HCT116 (cell line): Measurements from ENCODE around the gene TTLL3. TPM values are rescaled to one million over a fixed set of nuclear protein-coding genes. Genes with fewer than 3 reads are reported as not detected.

Source experiments
- ATAC-seq: fragments of 200-7000 bp; cut with Tn5 transposase; 2 replicates; pipeline ENCODE4 v1.9.1; 2020; ENCODE audit warnings: mild to moderate bottlenecking, moderate library complexity
- BruUV-seq: library from RNA; stranded (reverse); fragments of 400-500 nt; replicated peaks from 2 replicates; lab custom pipeline; 2021; lab: Mats Ljungman, UMichigan
- CTCF ChIA-PET: fragments of 300-600 bp; sonication (Branson Sonifier 250); formaldehyde crosslinking; loops from one replicate; lab custom pipeline; 2021; ENCODE audit warnings: antibody characterized with exemption; lab: Charles Lee
- POLR2A ChIA-PET: fragments of 300-600, 350-600 bp; sonication (Branson Sonifier 250); formaldehyde crosslinking; loops from one replicate; lab custom pipeline; 2021; ENCODE audit warnings: antibody characterized with exemption; lab: Charles Lee
- RAD21 ChIA-PET, 2 experiments: fragments of 300-600 bp; sonication (Branson Sonifier 250); formaldehyde crosslinking; loops; one replicate each; lab custom pipeline; 2023; ENCODE audit warnings: low total read pairs in 2 of 2; ENCODE audit not compliant: uncharacterized antibody in 2 of 2, unreplicated experiment in 2 of 2, low non-redundant PET in 1 of 2; lab: Charles Lee
- DNase-seq: peaks from one replicate; pipeline ENCODE4 v3.0.0-alpha.2; 2010; ENCODE audit warnings: low read depth, low spot score
- H2AFZ ChIP-seq: fragments of 200-600 bp; shearing (Covaris generic), sonication (generic); 2 replicates; pipeline ENCODE4 v1.6.1; 2017; ENCODE audit warnings: low read depth, mixed run types, mixed read lengths, antibody characterized with exemption, low read length; ENCODE audit not compliant: poor library complexity, severe bottlenecking
- H3K27ac ChIP-seq: 2 replicates; pipeline ENCODE4 v1.5.1; 2012; ENCODE audit warnings: low read depth, low read length
- H3K27me3 ChIP-seq: fragments of 200-600 bp; sonication (generic); 2 replicates; pipeline ENCODE4 v1.6.1; 2016; ENCODE audit warnings: mixed run types, low read length, mixed read lengths; ENCODE audit not compliant: insufficient read depth
- H3K36me3 ChIP-seq, 2 experiments: fragments of 200-500 bp in 1 of 2; fragments of 200-600 bp in 1 of 2; sonication (Bioruptor generic) in 1 of 2; sonication (generic) in 1 of 2; 2 replicates each; pipeline versions ENCODE4 v1.5.1 to v1.6.1; 2014 to 2016; ENCODE audit warnings: low read length in 2 of 2, inconsistent platforms in 1 of 2, mixed read lengths in 1 of 2, mixed run types in 1 of 2; ENCODE audit not compliant: insufficient read depth in 2 of 2, control insufficient read depth in 1 of 2
- H3K4me1 ChIP-seq, 2 experiments: fragments of 200-600 bp in 1 of 2; sonication (generic) in 1 of 2; 2 replicates each; pipeline versions ENCODE4 v1.5.1 to v1.6.1; 2012 to 2017; ENCODE audit warnings: low read length in 2 of 2, inconsistent platforms in 1 of 2, mild to moderate bottlenecking in 1 of 2, mixed read lengths in 1 of 2, mixed run types in 1 of 2, moderate library complexity in 1 of 2; ENCODE audit not compliant: insufficient read depth in 2 of 2, control insufficient read depth in 1 of 2
- H3K4me2 ChIP-seq: fragments of 200-600 bp; sonication (generic); 2 replicates; pipeline ENCODE4 v1.6.1; 2017; ENCODE audit warnings: mixed run types, low read length, mixed read lengths
- H3K4me3 ChIP-seq, 2 experiments: fragments of 200-600 bp in 1 of 2; sonication (generic) in 1 of 2; replicated peaks in 1 of 2; 2 replicates each; pipeline ENCODE4 v1.5.1; 2011 to 2016; ENCODE audit warnings: low read length in 2 of 2, control low read depth in 1 of 2, low read depth in 1 of 2, mild to moderate bottlenecking in 1 of 2, mixed read lengths in 1 of 2, mixed run types in 1 of 2
- H3K79me2 ChIP-seq: fragments of 200-600 bp; sonication (generic); 2 replicates; pipeline ENCODE4 v1.6.1; 2017; ENCODE audit warnings: mild to moderate bottlenecking, mixed run types, low read length, moderate library complexity, mixed read lengths; ENCODE audit not compliant: insufficient read depth
- H3K9ac ChIP-seq: fragments of 200-600 bp; sonication (generic); 2 replicates; pipeline ENCODE4 v1.6.1; 2016; ENCODE audit warnings: low read length, mixed read lengths
- H3K9me2 ChIP-seq: fragments of 200-600 bp; sonication (generic), shearing (Covaris generic); 2 replicates; pipeline ENCODE4 v1.6.1; 2017; ENCODE audit warnings: mixed run types, mild to moderate bottlenecking, moderate library complexity; ENCODE audit not compliant: insufficient read depth
- H3K9me3 ChIP-seq, 2 experiments: fragments of 200-500 bp in 1 of 2; fragments of 200-600 bp in 1 of 2; sonication (Bioruptor generic) in 1 of 2; sonication (generic) in 1 of 2; 2 replicates each; pipeline ENCODE4 v1.6.1; 2014 to 2017; ENCODE audit warnings: low read length in 2 of 2, mixed read lengths in 2 of 2, inconsistent platforms in 1 of 2, low read depth in 1 of 2, mild to moderate bottlenecking in 1 of 2, mixed run types in 1 of 2, moderate library complexity in 1 of 2; ENCODE audit not compliant: control insufficient read depth in 1 of 2, insufficient read depth in 1 of 2
- H4K20me1 ChIP-seq: fragments of 200-600 bp; sonication (generic), shearing (Covaris generic); 2 replicates; pipeline ENCODE4 v1.6.1; 2017; ENCODE audit warnings: mixed run types, mild to moderate bottlenecking, moderate library complexity; ENCODE audit not compliant: insufficient read depth
- CBX3 ChIP-seq: IDR thresholded peaks from 2 replicates; pipeline ENCODE4 v1.6.1; 2012; ENCODE audit warnings: low read depth
- EGR1 ChIP-seq: IDR thresholded peaks from 2 replicates; pipeline ENCODE4 v1.6.1; 2012; ENCODE audit warnings: low read depth
- ELF1 ChIP-seq: IDR thresholded peaks from 2 replicates; pipeline ENCODE4 v1.6.1; 2012; ENCODE audit warnings: low read depth, borderline replicate concordance
- SIN3A ChIP-seq: IDR thresholded peaks from 2 replicates; pipeline ENCODE4 v1.6.1; 2012; ENCODE audit warnings: low read depth
- SRF ChIP-seq: IDR thresholded peaks from 2 replicates; pipeline ENCODE4 v1.6.1; 2012; ENCODE audit warnings: low read depth
- YY1 ChIP-seq: IDR thresholded peaks from 2 replicates; pipeline ENCODE4 v1.6.1; 2011; ENCODE audit warnings: low read length, low read depth, moderate library complexity, mild to moderate bottlenecking; ENCODE audit not compliant: insufficient replicate concordance; ENCODE audit errors: extremely low read depth
- intact Hi-C: fragments of 100-400 bp; cut with micrococcal nuclease; formaldehyde crosslinking; loops from 2 replicates; pipeline ENCODE4 v1.10.0; 2022
- total RNA-seq: library from RNA; stranded (reverse); gene quantifications from one replicate; pipeline ENCODE4 v1.2.1, GENCODE V29; 2021; ENCODE audit not compliant: unreplicated experiment

TTLL3 gene
- total RNA-seq, 1 experiment from 2014 or later, result 40.3 TPM

- no TSS peak for BruUV-seq
- H3K4me1 ChIP-seq, result peaks cover 0 to 18% of the 10 kb centered on the region in 2 experiments; a peak in 3 of 4 replicates
- POLR2A ChIA-PET, result no interaction called here
- no peaks in the 10 kb centered on the region for H3K9me2 ChIP-seq
- TF ChIP-seq SRF (no peak), SIN3A (no peak), EGR1 (no peak), YY1 (no peak)
- peaks cover 30 to 42% of the 10 kb centered on the region in 2 experiments for H3K36me3 ChIP-seq
- CTCF ChIA-PET, result interaction anchor here (1.0 kb wide), 1 partner anchor 151 kb away, joined by 3 read pairs; no protein-coding TSS in a partner anchor
- RAD21 ChIA-PET, result no interaction called here
- H3K27ac ChIP-seq, result no peak overlapping the region
- no peaks in the 10 kb centered on the region for H3K9me3 ChIP-seq
- no peaks in the 10 kb centered on the region for H3K27me3 ChIP-seq
- intact Hi-C loops, result no loop called here
- DNase-seq (no peak), ATAC-seq (no peak)
- no peaks in the 10 kb centered on the region for H4K20me1 ChIP-seq
- H3K4me2 ChIP-seq, result no peak overlapping the region
- no peak overlapping the region for H3K4me3 ChIP-seq
- H3K79me2 ChIP-seq, result peaks cover 70% of the 10 kb centered on the region
- H2AFZ ChIP-seq, result no peak overlapping the region
- no peak overlapping the region for H3K9ac ChIP-seq
Observed at GRCh38 chr3:9795207-9795606, 14.9 kb upstream of the TTLL3 start.

GRCh38 chr3:9797196-9797945 is 12.7 kb upstream of the TTLL3 start:
- intact Hi-C loops, result no loop called here
- POLR2A ChIA-PET, result no interaction called here
- DNase-seq (no peak), ATAC-seq (no peak)
- RAD21 ChIA-PET, result no interaction called here
- CTCF ChIA-PET, result no interaction called here
- peaks cover 66% of the 10 kb centered on the region for H3K79me2 ChIP-seq
- H3K27me3 ChIP-seq, result no peaks in the 10 kb centered on the region
- H3K4me2 ChIP-seq, result no peak overlapping the region
- H3K9me3 ChIP-seq, result no peaks in the 10 kb centered on the region
- H3K9ac ChIP-seq, result no peak overlapping the region
- no peak overlapping the region for H2AFZ ChIP-seq
- H3K4me1 ChIP-seq, result peaks cover 0 to 9% of the 10 kb centered on the region in 2 experiments; a peak in 3 of 4 replicates
- no peaks in the 10 kb centered on the region for H3K9me2 ChIP-seq
- H3K4me3 ChIP-seq, result no peak overlapping the region
- TF ChIP-seq SIN3A (no peak), ELF1 (no peak), SRF (no peak), CBX3 (no peak)
- peaks cover 43 to 57% of the 10 kb centered on the region in 2 experiments for H3K36me3 ChIP-seq
- H3K27ac ChIP-seq, result no peak overlapping the region
- BruUV-seq, result no TSS peak
- H4K20me1 ChIP-seq, result no peaks in the 10 kb centered on the region
